SKM-1 treated with dmso at 0.1 percent for 144 hours (cell line): ENCODE data around the gene EYS.
"Not testable (repeated sequence)": the region's sequence is repeated elsewhere in the genome, so short reads cannot be mapped to it uniquely, and the experiment has no call there.

Experiments used
- DNase-seq: peaks from one replicate; lab custom pipeline; 2025; ENCODE audit not compliant: unreplicated experiment; lab: John Stamatoyannopoulos, UW

The EYS gene

GRCh38 chr6:64012351-64013001 is 1694.5 kb downstream of the EYS start:
- peak; percentile 14 for DNase-seq

- no peak for DNase-seq
These were observed 1696.4 kb downstream of the EYS start for GRCh38 chr6:64010666-64011065.

GRCh38 chr6:64010010-64010409 is 1697.0 kb downstream of the EYS start:
- DNase-seq: no peak

GRCh38 chr6:64006246-64006645 is 1700.8 kb downstream of the EYS start:
- DNase-seq: no peak

GRCh38 chr6:64000818-64001491 is 1706.1 kb downstream of the EYS start:
- no peak for DNase-seq

- DNase-seq: no peak
These were observed 1707.4 kb downstream of the EYS start for GRCh38 chr6:63999613-64000012.

GRCh38 chr6:63998991-63999390 is 1708.0 kb downstream of the EYS start:
- DNase-seq: no peak

GRCh38 chr6:63997734-63998133 is 1709.3 kb downstream of the EYS start:
- DNase-seq: no peak

GRCh38 chr6:63997221-63997620 is 1709.8 kb downstream of the EYS start:
- DNase-seq: no peak

GRCh38 chr6:63985223-63985622 is 1721.8 kb downstream of the EYS start:
- no peak for DNase-seq

GRCh38 chr6:63975699-63976098 is 1731.3 kb downstream of the EYS start:
- DNase-seq: no peak

GRCh38 chr6:63968650-63969049 is 1738.4 kb downstream of the EYS start:
- no peak for DNase-seq

- DNase-seq: no peak
These were observed 1742.7 kb downstream of the EYS start for GRCh38 chr6:63964366-63964765.

GRCh38 chr6:63963769-63964315 is 1743.2 kb downstream of the EYS start:
- DNase-seq: no peak

GRCh38 chr6:63953336-63954021 is 1753.5 kb downstream of the EYS start:
- not testable (repeated sequence) for DNase-seq

GRCh38 chr6:63947792-63948529 is 1759.1 kb downstream of the EYS start:
- DNase-seq: no peak

- DNase-seq: no peak
These were observed 1761.0 kb downstream of the EYS start for GRCh38 chr6:63945987-63946386.

GRCh38 chr6:63943826-63944225 is 1763.2 kb downstream of the EYS start:
- DNase-seq: no peak

GRCh38 chr6:63941747-63942470 is 1765.1 kb downstream of the EYS start:
- DNase-seq: no peak

GRCh38 chr6:63940056-63940455 is 1767.0 kb downstream of the EYS start:
- no peak for DNase-seq

GRCh38 chr6:63936399-63936798 is 1770.6 kb downstream of the EYS start:
- DNase-seq: no peak
